A549 (cell line): ENCODE data around the gene FRMD8.

ENCODE experiments used
- ATOH8 ChIP-seq: fragments of 250-450 bp; sonication (Bioruptor Pico); IDR thresholded peaks from 2 replicates; pipeline ENCODE4 v1.5.0; 2020; ENCODE audit warnings: low read depth, mild to moderate bottlenecking, moderate library complexity
- CBX2 ChIP-seq: fragments of 200-600 bp; sonication (generic); IDR thresholded peaks from 2 replicates; pipeline ENCODE4 v1.6.1; 2016; ENCODE audit warnings: low read depth, mild to moderate bottlenecking, borderline replicate concordance
- CHD2 ChIP-seq: fragments of 150-350 bp; IDR thresholded peaks from 2 replicates; pipeline ENCODE4 v1.6.1; 2014; ENCODE audit warnings: low read length; ENCODE audit not compliant: partially characterized antibody
- CTCF ChIP-seq: fragments of >200 bp; sonication (Bioruptor Twin); formaldehyde crosslinking; IDR thresholded peaks from 3 replicates; pipeline ENCODE4 v1.5.1; 2016
- EP300 ChIP-seq, 2 experiments: fragments of >200 bp; sonication (Bioruptor Twin); formaldehyde crosslinking; IDR thresholded peaks; 2 replicates in 1 of 2; 3 replicates in 1 of 2; pipeline ENCODE4 v1.6.1; 2016 to 2017
- POLR2A ChIP-seq: IDR thresholded peaks from 2 replicates; pipeline ENCODE4 v1.6.1; 2012; ENCODE audit warnings: mild to moderate bottlenecking, low read length
- TP53 ChIP-seq: fragments of 250-450 bp; sonication (Bioruptor Pico); IDR thresholded peaks from 2 replicates; pipeline ENCODE4 v1.5.0; 2021; ENCODE audit warnings: mild to moderate bottlenecking, moderate library complexity
- ZFP36 ChIP-seq: fragments of 450-650 bp; IDR thresholded peaks from 2 replicates; pipeline ENCODE4 v1.6.1; 2014; ENCODE audit warnings: borderline replicate concordance; ENCODE audit not compliant: partially characterized antibody
- TF ChIP-seq, protein P1 (sequence below): IDR thresholded peaks from 2 replicates; pipeline ENCODE4 v1.6.1; 2012

GRCh38 chr11:65357856-65358356 lies 28.5 kb upstream of the FRMD8 start:
- TF ChIP-seq, protein P1, sequence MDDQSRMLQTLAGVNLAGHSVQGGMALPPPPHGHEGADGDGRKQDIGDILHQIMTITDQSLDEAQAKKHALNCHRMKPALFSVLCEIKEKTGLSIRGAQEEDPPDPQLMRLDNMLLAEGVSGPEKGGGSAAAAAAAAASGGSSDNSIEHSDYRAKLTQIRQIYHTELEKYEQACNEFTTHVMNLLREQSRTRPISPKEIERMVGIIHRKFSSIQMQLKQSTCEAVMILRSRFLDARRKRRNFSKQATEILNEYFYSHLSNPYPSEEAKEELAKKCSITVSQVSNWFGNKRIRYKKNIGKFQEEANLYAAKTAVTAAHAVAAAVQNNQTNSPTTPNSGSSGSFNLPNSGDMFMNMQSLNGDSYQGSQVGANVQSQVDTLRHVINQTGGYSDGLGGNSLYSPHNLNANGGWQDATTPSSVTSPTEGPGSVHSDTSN = no peak
- no peak for TF ChIP-seq EP300 (IDR thresholded peaks at IDR 0.05)
- no peak for TF ChIP-seq POLR2A
- no peak for TF ChIP-seq CTCF
- no peak for TF ChIP-seq CHD2
- no peak for TF ChIP-seq ZFP36
- no peak for TF ChIP-seq TP53
- TF ChIP-seq ATOH8 (CRISPR knock-in tag) = no peak
- no peak for TF ChIP-seq CBX2
